Natural killer cell (primary cell): ENCODE results near the gene GNAI2. TPM values are rescaled to one million over a fixed set of nuclear protein-coding genes. Genes with fewer than 3 reads are reported as not detected.

Experiments
- ATAC-seq, 3 donors: fragments of 150-1000 bp in 2 of 3; fragments of 200-7000 bp in 1 of 3; cut with Tn5 transposase; 1 replicate in 1 of 3; 2 replicates in 2 of 3; pipeline ENCODE4 v1.10.0; 2021; ENCODE audit warnings: mild to moderate bottlenecking in 2 of 3, moderate library complexity in 2 of 3
- DNase-seq, 2 donors: peaks; one replicate each; pipeline versions ENCODE4 v3.0.0 to v3.0.0-alpha.2; 2013 to 2021; ENCODE audit warnings: mixed read lengths in 1 of 2
- H3K27ac ChIP-seq: one replicate; pipeline ENCODE4 v1.5.1; 2013; ENCODE audit warnings: mild to moderate bottlenecking, low read length
- H3K27me3 ChIP-seq: one replicate; pipeline ENCODE4 v1.6.1; 2013; ENCODE audit warnings: low read length; ENCODE audit not compliant: control insufficient read depth, insufficient read depth
- H3K36me3 ChIP-seq: one replicate; pipeline ENCODE4 v1.6.1; 2013; ENCODE audit warnings: low read length; ENCODE audit not compliant: control insufficient read depth, insufficient read depth
- H3K4me1 ChIP-seq: one replicate; pipeline ENCODE4 v1.6.1; 2013; ENCODE audit warnings: low read length; ENCODE audit not compliant: control insufficient read depth, insufficient read depth
- H3K4me3 ChIP-seq: one replicate; pipeline ENCODE4 v1.5.1; 2013; ENCODE audit warnings: low read length
- H3K9me3 ChIP-seq: one replicate; pipeline ENCODE4 v1.6.1; 2013; ENCODE audit warnings: low read length; ENCODE audit not compliant: control insufficient read depth, insufficient read depth
- H3K27ac Mint-ChIP-seq, 2 donors: one replicate each; pipeline ENCODE4 v1.8.0; 2022; ENCODE audit warnings: mild to moderate bottlenecking in 2 of 2, mixed read lengths in 2 of 2, moderate library complexity in 1 of 2
- H3K27me3 Mint-ChIP-seq, 2 donors: one replicate each; pipeline ENCODE4 v1.8.0; 2022; ENCODE audit warnings: low read depth in 2 of 2, mixed read lengths in 2 of 2
- H3K36me3 Mint-ChIP-seq: one replicate; pipeline ENCODE4 v1.8.0; 2022; ENCODE audit warnings: mixed read lengths
- H3K4me1 Mint-ChIP-seq, 2 donors: one replicate each; pipeline ENCODE4 v1.8.0; 2022; ENCODE audit warnings: mixed read lengths in 2 of 2
- H3K4me3 Mint-ChIP-seq: one replicate; pipeline ENCODE4 v1.8.0; 2022; ENCODE audit warnings: mild to moderate bottlenecking, moderate library complexity, mixed read lengths
- H3K9me3 Mint-ChIP-seq, 2 donors: one replicate each; pipeline ENCODE4 v1.8.0; 2022; ENCODE audit warnings: mixed read lengths in 2 of 2
- WGBS: methylation state at CpG from one replicate; pipeline ENCODE4 v1.1.7; 2013; ENCODE audit warnings: missing lambda C conversion rate; ENCODE audit not compliant: insufficient coverage; 5-methylcytosine and 5-hydroxymethylcytosine counted together
- intact Hi-C: fragments of 100-400 bp; cut with micrococcal nuclease; formaldehyde crosslinking; loops from one replicate; pipeline ENCODE4 v1.14.2; 2022
- total RNA-seq, 4 donors: library from RNA; stranded (reverse); fragments of 120-200 nt in 1 of 4; gene quantifications; one replicate each; pipeline versions ENCODE4 v1.2.3 to v1.2.4, GENCODE V29; 2013 to 2022
- TF ChIP-seq, protein P1 (sequence below): fragments of 200-600 bp; IDR thresholded peaks from one replicate; pipeline ENCODE4 v1.8.0; 2022; ENCODE audit warnings: antibody characterized with exemption

GNAI2 gene
- total RNA-seq, 3 donors from 2014 or later (not counting 1 experiment from before 2014, with no cell fraction given): 428 to 467 (median 447) TPM

DNA sequence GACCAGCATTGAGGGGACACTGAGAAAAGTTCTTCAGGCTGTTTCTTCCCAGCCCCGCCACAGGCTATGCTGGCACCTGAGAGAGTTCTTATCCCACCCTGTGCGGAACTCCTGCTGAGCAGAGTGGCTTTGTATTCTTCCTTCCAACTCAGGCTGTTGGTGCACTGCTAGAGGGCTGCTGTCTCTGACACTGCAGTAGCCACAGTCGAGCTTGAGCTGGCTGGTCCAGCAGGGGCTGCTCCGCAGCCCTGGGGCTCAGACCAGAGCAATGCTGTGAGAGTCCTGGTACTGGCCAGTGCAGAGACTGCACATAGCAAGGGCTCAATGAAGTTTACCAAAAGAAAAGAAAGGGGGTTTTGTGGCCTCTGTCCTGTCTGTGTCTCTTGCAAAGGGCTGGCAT lies 3.6 kb downstream of the GNAI2 start:
- peak overlapping the region; percentile 87 for H3K27ac ChIP-seq
- 85% methylated on average over 4 of the region's 4 CpGs for WGBS
- DNase-seq (no peak), ATAC-seq (no peak)
- Mint-ChIP-seq H3K27ac (peak overlapping the region; percentile 95 to 96), H3K9me3 (no peaks in the 10 kb centered on the region), H3K27me3 (no peaks in the 10 kb centered on the region), H3K36me3 (no peaks in the 10 kb centered on the region), H3K4me1 (peaks cover 62 to 82% of the 10 kb centered on the region in 2 donors), H3K4me3 (peak overlapping the region; percentile 68)
- H3K9me3 ChIP-seq: no peaks in the 10 kb centered on the region
- TF ChIP-seq, protein P1, sequence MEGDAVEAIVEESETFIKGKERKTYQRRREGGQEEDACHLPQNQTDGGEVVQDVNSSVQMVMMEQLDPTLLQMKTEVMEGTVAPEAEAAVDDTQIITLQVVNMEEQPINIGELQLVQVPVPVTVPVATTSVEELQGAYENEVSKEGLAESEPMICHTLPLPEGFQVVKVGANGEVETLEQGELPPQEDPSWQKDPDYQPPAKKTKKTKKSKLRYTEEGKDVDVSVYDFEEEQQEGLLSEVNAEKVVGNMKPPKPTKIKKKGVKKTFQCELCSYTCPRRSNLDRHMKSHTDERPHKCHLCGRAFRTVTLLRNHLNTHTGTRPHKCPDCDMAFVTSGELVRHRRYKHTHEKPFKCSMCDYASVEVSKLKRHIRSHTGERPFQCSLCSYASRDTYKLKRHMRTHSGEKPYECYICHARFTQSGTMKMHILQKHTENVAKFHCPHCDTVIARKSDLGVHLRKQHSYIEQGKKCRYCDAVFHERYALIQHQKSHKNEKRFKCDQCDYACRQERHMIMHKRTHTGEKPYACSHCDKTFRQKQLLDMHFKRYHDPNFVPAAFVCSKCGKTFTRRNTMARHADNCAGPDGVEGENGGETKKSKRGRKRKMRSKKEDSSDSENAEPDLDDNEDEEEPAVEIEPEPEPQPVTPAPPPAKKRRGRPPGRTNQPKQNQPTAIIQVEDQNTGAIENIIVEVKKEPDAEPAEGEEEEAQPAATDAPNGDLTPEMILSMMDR: no peak
- no peaks in the 10 kb centered on the region for H3K27me3 ChIP-seq
- no peak overlapping the region for H3K4me3 ChIP-seq
- H3K4me1 ChIP-seq: peaks cover 86% of the 10 kb centered on the region
- H3K36me3 ChIP-seq: peaks cover 23% of the 10 kb centered on the region
- intact Hi-C loops: no loop called here

DNA sequence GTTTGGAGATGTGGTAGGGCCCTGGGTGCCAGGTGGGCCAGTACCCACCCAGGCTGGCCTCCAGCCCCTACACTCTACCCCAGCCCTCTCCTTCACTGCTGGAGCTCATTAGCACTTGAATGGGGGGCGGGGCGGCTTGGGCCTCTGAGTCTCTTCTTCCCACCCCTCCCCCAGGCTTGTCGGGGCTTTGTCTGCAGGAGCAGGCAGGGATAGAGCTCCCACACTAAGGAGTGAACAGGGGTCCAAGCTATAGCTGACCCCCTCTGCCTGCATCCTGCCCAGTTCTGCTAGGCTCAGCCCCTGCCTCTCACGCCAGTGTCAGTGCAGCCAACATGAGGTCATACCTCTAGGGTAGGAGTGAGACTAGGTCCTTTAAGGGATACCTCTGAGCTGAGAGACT lies 5.2 kb downstream of the GNAI2 start:
- H3K4me3 Mint-ChIP-seq: peak overlapping the region; percentile 76
- intact Hi-C loops: no loop called here
- TF ChIP-seq, protein P1: no peak
- no peaks in the 10 kb centered on the region for H3K9me3 Mint-ChIP-seq
- H3K4me1 ChIP-seq: peaks cover 91% of the 10 kb centered on the region
- peaks cover 69 to 91% of the 10 kb centered on the region in 2 donors for H3K4me1 Mint-ChIP-seq
- H3K27me3 ChIP-seq: no peaks in the 10 kb centered on the region
- peak overlapping the region; percentile 95 for H3K27ac Mint-ChIP-seq
- peak overlapping the region; percentile 86 for H3K27ac ChIP-seq
- no peaks in the 10 kb centered on the region for H3K27me3 Mint-ChIP-seq
- WGBS: 76% methylated on average over 4 of the region's 4 CpGs
- H3K36me3 ChIP-seq: peaks cover 27% of the 10 kb centered on the region
- no peak overlapping the region for H3K4me3 ChIP-seq
- no peaks in the 10 kb centered on the region for H3K36me3 Mint-ChIP-seq
- DNase-seq: no peak
- no peak for ATAC-seq
- no peaks in the 10 kb centered on the region for H3K9me3 ChIP-seq

GRCh38 chr3:50241713-50242380 lies 5.8 kb downstream of the GNAI2 start:
- H3K4me3 Mint-ChIP-seq: peak overlapping the region; percentile 52
- Histone ChIP-seq H3K4me3 (no peak overlapping the region), H3K27ac (peak overlapping the region; percentile 86), H3K27me3 (no peaks in the 10 kb centered on the region), H3K4me1 (peaks cover 92% of the 10 kb centered on the region), H3K9me3 (no peaks in the 10 kb centered on the region), H3K36me3 (peaks cover 27% of the 10 kb centered on the region)
- peak overlapping the region; percentile 95 for H3K27ac Mint-ChIP-seq
- DNase-seq: no peak
- H3K36me3 Mint-ChIP-seq: no peaks in the 10 kb centered on the region
- intact Hi-C loops: no loop called here
- no peaks in the 10 kb centered on the region for H3K27me3 Mint-ChIP-seq
- H3K4me1 Mint-ChIP-seq: peaks cover 74 to 91% of the 10 kb centered on the region in 2 donors
- H3K9me3 Mint-ChIP-seq: no peaks in the 10 kb centered on the region
- TF ChIP-seq, protein P1: no peak
- no peak for ATAC-seq
- WGBS: 47% methylated on average over 7 of the region's 7 CpGs

- Histone ChIP-seq H3K27ac (peak overlapping the region; percentile 86), H3K9me3 (no peaks in the 10 kb centered on the region), H3K4me1 (peaks cover 95% of the 10 kb centered on the region), H3K36me3 (peaks cover 28% of the 10 kb centered on the region), H3K4me3 (no peak overlapping the region), H3K27me3 (no peaks in the 10 kb centered on the region)
- peaks cover 74 to 91% of the 10 kb centered on the region in 2 donors for H3K4me1 Mint-ChIP-seq
- peak overlapping the region; percentile 95 for H3K27ac Mint-ChIP-seq
- TF ChIP-seq, protein P1: no peak
- intact Hi-C loops: no loop called here
- DNase-seq: peak in 1 of 2 donors; percentile 46
- 29% methylated on average over 2 of the region's 3 CpGs for WGBS
- H3K9me3 Mint-ChIP-seq: no peaks in the 10 kb centered on the region
- no peaks in the 10 kb centered on the region for H3K36me3 Mint-ChIP-seq
- H3K4me3 Mint-ChIP-seq: peak overlapping the region; percentile 83
- H3K27me3 Mint-ChIP-seq: no peaks in the 10 kb centered on the region
- no peak for ATAC-seq
Measured at GRCh38 chr3:50242381-50242770, 6.4 kb downstream of the GNAI2 start.
